ENCODE data around the gene TLR6.

GRCh38 chr4:38791010-38791409 is 65.6 kb downstream of the TLR6 start:
- TF ChIP-seq CTCF (IDR thresholded peaks at IDR 0.05) (no peak), POLR2A (IDR thresholded peaks at IDR 0.05) (no peak)

Measured in body of pancreas (tissue), 4 donors.